Stomach (tissue), 9 donors: Measurements from ENCODE around the gene DLG3. TPM values are rescaled to one million over a fixed set of nuclear protein-coding genes. Genes with fewer than 3 reads are reported as not detected.

ENCODE experiments used
- DNase-seq, 2 donors: peaks; one replicate each; pipeline versions ENCODE4 v3.0.0 to v3.0.0-alpha.2; 2013 to 2019
- H3K27ac ChIP-seq, 5 donors: fragments of 200-600 bp in 4 of 5; sonication (generic) in 4 of 5; one replicate each; pipeline ENCODE4 v1.5.1; 2013 to 2019; ENCODE audit warnings: mild to moderate bottlenecking in 1 of 5, moderate library complexity in 1 of 5
- H3K27me3 ChIP-seq, 3 donors: fragments of 200-600 bp; sonication (generic); one replicate each; pipeline ENCODE4 v1.5.1; 2017 to 2019; ENCODE audit warnings: mixed run types in 1 of 3
- H3K36me3 ChIP-seq, 4 donors: fragments of 200-600 bp; sonication (generic); 1 replicate in 3 of 4; 2 replicates in 1 of 4; pipeline ENCODE4 v1.5.1; 2016 to 2019
- H3K4me1 ChIP-seq, 4 donors: fragments of 200-600 bp; sonication (generic); one replicate each; pipeline ENCODE4 v1.5.1; 2016 to 2019
- H3K4me3 ChIP-seq, 4 donors: fragments of 200-600 bp; sonication (generic) in 3 of 4; one replicate each; pipeline ENCODE4 v1.5.1; 2016 to 2019; ENCODE audit warnings: mild to moderate bottlenecking in 1 of 4
- H3K9me3 ChIP-seq, 4 donors: fragments of 200-600 bp; sonication (generic); one replicate each; pipeline ENCODE4 v1.5.1; 2016 to 2019
- CTCF ChIP-seq, 7 experiments: fragments of 450-650 bp in 4 of 7; fragments of 200-600 bp in 3 of 7; sonication (generic) in 3 of 7; IDR thresholded peaks; one replicate each; pipeline ENCODE4 v1.5.1; 2016 to 2019; ENCODE audit warnings: antibody characterized with exemption in 7 of 7, control low read depth in 2 of 7, mild to moderate bottlenecking in 1 of 7
- EP300 ChIP-seq: sonication (generic); formaldehyde crosslinking; IDR thresholded peaks from one replicate; pipeline ENCODE4 v1.6.1; 2017; ENCODE audit warnings: antibody characterized with exemption
- POLR2A ChIP-seq, 4 donors: fragments of 450-650 bp; IDR thresholded peaks; one replicate each; pipeline ENCODE4 v1.6.1; 2016; ENCODE audit warnings: antibody characterized with exemption in 4 of 4, control low read depth in 2 of 4, mild to moderate bottlenecking in 1 of 4, moderate library complexity in 1 of 4
- POLR2AphosphoS5 ChIP-seq, 3 donors: sonication (generic); formaldehyde crosslinking; IDR thresholded peaks; one replicate each; pipeline ENCODE4 v1.6.1; 2016; ENCODE audit warnings: antibody characterized with exemption in 3 of 3
- WGBS, 5 donors: extraction: QIAGEN DNeasy Blood & Tissue Kit in 3 of 5; methylation state at CpG; one replicate each; pipeline versions ENCODE4 v1.1.5 to v1.1.7; 2013 to 2018; 5-methylcytosine and 5-hydroxymethylcytosine counted together
- intact Hi-C: fragments of 100-400 bp; cut with DNase I; formaldehyde crosslinking; loops from one replicate; pipeline ENCODE4 v1.15.1; 2023; ENCODE audit warnings: low total_unique reads
- polyA plus RNA-seq, 3 donors: library from polyadenylated mRNA; stranded (reverse); fragments of 200-250 nt; gene quantifications; one replicate each; pipeline ENCODE4 v1.2.3, GENCODE V29; 2013
- total RNA-seq, 5 donors: library from RNA; depleted of rRNA; stranded (reverse); fragments of >200 nt; gene quantifications; one replicate each; pipeline versions ENCODE4 v1.1.0 to v1.2.3, GENCODE V29; 2014 to 2016
- donor health status: healthy with polysubstance abuse.
- donor health status: Bipolar disorder and iron deficiency.
- donor health status: healthy.

DLG3 gene
- total and polyA plus RNA-seq, 8 donors: 11.7 to 44.8 (median 21.6) TPM

- Histone ChIP-seq H3K27ac (no peak overlapping the region), H3K9me3 (no peaks in the 10 kb centered on the region), H3K27me3 (no peaks in the 10 kb centered on the region), H3K4me3 (no peak overlapping the region), H3K4me1 (peaks cover 0 to 6% (median 0%) of the 10 kb centered on the region in 4 donors), H3K36me3 (no peaks in the 10 kb centered on the region)
- no peak for TF ChIP-seq EP300
- no peak for TF ChIP-seq POLR2A (IDR thresholded peaks at IDR 0.05)
- TF ChIP-seq CTCF (IDR thresholded peaks at IDR 0.05): no peak
- TF ChIP-seq POLR2AphosphoS5 (IDR thresholded peaks at IDR 0.05): no peak
- DNase-seq: peak in 1 of 2 donors; percentile 11
- intact Hi-C loops: no loop called here
- 40 to 52% (median 42%) methylated on average over 7 of the region's 7 CpGs for WGBS, 5 donors
These were observed 107.6 kb downstream of the DLG3 start for GRCh38 chrX:70552130-70552704.

- no peaks in the 10 kb centered on the region for H3K36me3 ChIP-seq
- intact Hi-C loops: no loop called here
- TF ChIP-seq POLR2A (IDR thresholded peaks at IDR 0.05): no peak
- TF ChIP-seq POLR2AphosphoS5 (IDR thresholded peaks at IDR 0.05): no peak
- no peak for TF ChIP-seq CTCF (IDR thresholded peaks at IDR 0.05)
- H3K27ac ChIP-seq: peak overlapping the region in 1 of 5 donors; percentile 9
- WGBS, 5 donors: 53 to 95% (median 67%) methylated on average over 1 of the region's 1 CpG
- peaks cover 0 to 7% (median 3%) of the 10 kb centered on the region in 4 donors for H3K9me3 ChIP-seq
- no peak overlapping the region for H3K4me3 ChIP-seq
- DNase-seq: peak in 1 of 2 donors; percentile 3
- H3K4me1 ChIP-seq: peaks cover 0 to 6% (median 0%) of the 10 kb centered on the region in 4 donors
- H3K27me3 ChIP-seq: no peaks in the 10 kb centered on the region
These were observed 108.9 kb downstream of the DLG3 start for GRCh38 chrX:70553516-70553915.

- Histone ChIP-seq H3K4me3 (no peak overlapping the region), H3K4me1 (peaks cover 0 to 6% (median 0%) of the 10 kb centered on the region in 4 donors), H3K27me3 (no peaks in the 10 kb centered on the region), H3K27ac (peak overlapping the region in 1 of 5 donors; percentile 9), H3K9me3 (peaks cover 0 to 10% (median 3%) of the 10 kb centered on the region in 4 donors), H3K36me3 (no peaks in the 10 kb centered on the region)
- 0 to 23% (median 7%) methylated on average over 2 of the region's 2 CpGs for WGBS, 5 donors
- TF ChIP-seq CTCF (IDR thresholded peaks at IDR 0.05): peak in 2 of 7 experiments; percentile 8 to 38
- no peak for TF ChIP-seq POLR2AphosphoS5 (IDR thresholded peaks at IDR 0.05)
- intact Hi-C loops: no loop called here
- DNase-seq: peak in 1 of 2 donors; percentile 29
These were observed 109.4 kb downstream of the DLG3 start for GRCh38 chrX:70554081-70554480.

- H3K9me3 ChIP-seq: peaks cover 0 to 14% (median 4%) of the 10 kb centered on the region in 4 donors
- intact Hi-C loops: no loop called here
- no peaks in the 10 kb centered on the region for H3K36me3 ChIP-seq
- 23 to 39% (median 25%) methylated on average over 2 of the region's 2 CpGs for WGBS, 5 donors
- H3K27ac ChIP-seq: no peak overlapping the region
- H3K4me1 ChIP-seq: peaks cover 0 to 6% (median 0%) of the 10 kb centered on the region in 4 donors
- no peak overlapping the region for H3K4me3 ChIP-seq
- H3K27me3 ChIP-seq: no peaks in the 10 kb centered on the region
- DNase-seq: peak in 1 of 2 donors; percentile 27
- TF ChIP-seq EP300: no peak
- TF ChIP-seq POLR2AphosphoS5 (IDR thresholded peaks at IDR 0.05): no peak
- no peak for TF ChIP-seq CTCF (IDR thresholded peaks at IDR 0.05)
- no peak for TF ChIP-seq POLR2A (IDR thresholded peaks at IDR 0.05)
These were observed 109.9 kb downstream of the DLG3 start for GRCh38 chrX:70554523-70554922.
